HEK293 (cell line): ENCODE measurements around the gene SLC49A3.
A peak's percentile ranks its signal among the peaks of the same experiment; 100 is the strongest.

Experiments used
- CTCF ChIA-PET: fragments of 350-600 bp; formaldehyde crosslinking; extraction: SDS; loops from one replicate; lab custom pipeline; 2021; ENCODE audit warnings: antibody characterized with exemption; lab: Yijun Ruan, JAX
- POLR2A ChIA-PET: fragments of 300-600 bp; formaldehyde crosslinking; extraction: SDS; loops from one replicate; lab custom pipeline; 2020; ENCODE audit warnings: antibody characterized with exemption, inconsistent platforms; lab: Yijun Ruan, JAX
- H3K27ac ChIP-seq: fragments of 200-500 bp; sonication (Bioruptor generic); 2 replicates; pipeline ENCODE4 v1.5.1; 2014; ENCODE audit warnings: low read depth, low read length, control low read depth, inconsistent platforms; ENCODE audit errors: extremely low read depth
- H3K36me3 ChIP-seq, 2 experiments: fragments of 200-500 bp in 1 of 2; sonication (Bioruptor generic) in 1 of 2; 1 replicate in 1 of 2; 2 replicates in 1 of 2; pipeline ENCODE4 v1.5.1; 2014 to 2017; ENCODE audit warnings: inconsistent platforms in 2 of 2, low read length in 2 of 2; ENCODE audit not compliant: control insufficient read depth in 2 of 2, insufficient read depth in 1 of 2
- H3K4me1 ChIP-seq: fragments of 200-500 bp; sonication (Bioruptor generic); 2 replicates; pipeline ENCODE4 v1.5.1; 2014; ENCODE audit warnings: mild to moderate bottlenecking, low read length, inconsistent platforms; ENCODE audit not compliant: control insufficient read depth, insufficient read depth
- H3K4me3 ChIP-seq: 2 replicates; pipeline ENCODE4 v1.5.1; 2011; ENCODE audit warnings: low read depth, mild to moderate bottlenecking, control low read depth, low read length, moderate library complexity
- H3K9me3 ChIP-seq: fragments of 200-500 bp; sonication (Bioruptor generic); 2 replicates; pipeline ENCODE4 v1.5.1; 2014; ENCODE audit warnings: low read depth, low read length, inconsistent platforms; ENCODE audit not compliant: control insufficient read depth, insufficient read depth
- HOXA7 ChIP-seq: sonication (generic); formaldehyde crosslinking; IDR thresholded peaks from 2 replicates; pipeline ENCODE4 v1.8.1; 2022; ENCODE audit warnings: missing genetic modification reagents, borderline replicate concordance
- HOXC10 ChIP-seq: sonication (generic); formaldehyde crosslinking; IDR thresholded peaks from 2 replicates; pipeline ENCODE4 v1.8.1; 2023; ENCODE audit warnings: mild to moderate bottlenecking, missing genetic modification reagents
- SCRT1 ChIP-seq: fragments of 450-650 bp; formaldehyde crosslinking; IDR thresholded peaks from 2 replicates; pipeline ENCODE4 v1.5.1; 2016; ENCODE audit warnings: missing biosample characterization, missing genetic modification characterization, borderline replicate concordance
- TSHZ1 ChIP-seq: fragments of 450-650 bp; formaldehyde crosslinking; IDR thresholded peaks from 2 replicates; pipeline ENCODE4 v1.5.1; 2016; ENCODE audit warnings: missing biosample characterization, missing genetic modification characterization, borderline replicate concordance
- ZBTB11 ChIP-seq: fragments of 450-650 bp; formaldehyde crosslinking; conservative IDR thresholded peaks from 2 replicates; pipeline ENCODE4 v1.5.1; 2016; ENCODE audit warnings: low read depth, missing biosample characterization, missing genetic modification characterization
- ZBTB17 ChIP-seq: fragments of 450-650 bp; formaldehyde crosslinking; IDR thresholded peaks from 2 replicates; pipeline ENCODE4 v1.5.1; 2016; ENCODE audit warnings: missing biosample characterization, missing genetic modification characterization
- ZBTB44 ChIP-seq: fragments of 450-650 bp; IDR thresholded peaks from 2 replicates; pipeline ENCODE4 v1.5.1; 2018; ENCODE audit warnings: missing biosample characterization, mild to moderate bottlenecking, missing genetic modification characterization
- ZNF155 ChIP-seq: fragments of 450-650 bp; formaldehyde crosslinking; IDR thresholded peaks from 2 replicates; pipeline ENCODE4 v1.5.1; 2016; ENCODE audit warnings: missing biosample characterization, missing genetic modification characterization
- ZNF211 ChIP-seq: fragments of 450-650 bp; formaldehyde crosslinking; IDR thresholded peaks from 2 replicates; pipeline ENCODE4 v1.5.1; 2016; ENCODE audit warnings: low read depth, missing biosample characterization, missing genetic modification characterization
- ZNF24 ChIP-seq: fragments of 450-650 bp; formaldehyde crosslinking; IDR thresholded peaks from 2 replicates; pipeline ENCODE4 v1.5.1; 2016; ENCODE audit warnings: missing biosample characterization, missing genetic modification characterization
- ZNF391 ChIP-seq: fragments of 450-650 bp; formaldehyde crosslinking; IDR thresholded peaks from 2 replicates; pipeline ENCODE4 v1.5.1; 2016; ENCODE audit warnings: low read depth, missing biosample characterization, missing genetic modification characterization, borderline replicate concordance
- ZNF398 ChIP-seq: fragments of 450-650 bp; formaldehyde crosslinking; IDR thresholded peaks from 2 replicates; pipeline ENCODE4 v1.5.1; 2017; ENCODE audit warnings: missing biosample characterization, missing genetic modification characterization
- ZNF433 ChIP-seq: fragments of 450-650 bp; formaldehyde crosslinking; IDR thresholded peaks from 2 replicates; pipeline ENCODE4 v1.5.1; 2016; ENCODE audit warnings: missing biosample characterization, missing genetic modification characterization, low read depth
- ZNF473 ChIP-seq: fragments of 450-650 bp; formaldehyde crosslinking; IDR thresholded peaks from 2 replicates; pipeline ENCODE4 v1.5.1; 2017; ENCODE audit warnings: missing biosample characterization, missing genetic modification characterization
- ZNF560 ChIP-seq: fragments of 450-650 bp; formaldehyde crosslinking; IDR thresholded peaks from 2 replicates; pipeline ENCODE4 v1.5.1; 2017; ENCODE audit warnings: missing biosample characterization, missing genetic modification characterization, borderline replicate concordance
- ZNF623 ChIP-seq: fragments of 450-650 bp; formaldehyde crosslinking; IDR thresholded peaks from 2 replicates; pipeline ENCODE4 v1.5.1; 2016; ENCODE audit warnings: missing biosample characterization, missing genetic modification characterization
- ZNF645 ChIP-seq: fragments of 450-650 bp; formaldehyde crosslinking; IDR thresholded peaks from 2 replicates; pipeline ENCODE4; 2016; ENCODE audit warnings: missing biosample characterization, missing genetic modification characterization
- ZNF658 ChIP-seq: fragments of 450-650 bp; formaldehyde crosslinking; IDR thresholded peaks from 2 replicates; pipeline ENCODE4; 2016; ENCODE audit warnings: missing biosample characterization, missing genetic modification characterization
- ZNF660 ChIP-seq: fragments of 450-650 bp; IDR thresholded peaks from 2 replicates; pipeline ENCODE4 v1.5.1; 2018; ENCODE audit warnings: missing biosample characterization, mild to moderate bottlenecking, missing genetic modification characterization
- ZNF785 ChIP-seq: fragments of 450-650 bp; formaldehyde crosslinking; IDR thresholded peaks from 2 replicates; pipeline ENCODE4 v1.5.1; 2016; ENCODE audit warnings: missing biosample characterization, missing genetic modification characterization
- ZSCAN16 ChIP-seq: fragments of 450-650 bp; formaldehyde crosslinking; IDR thresholded peaks from 2 replicates; pipeline ENCODE4 v1.5.1; 2016; ENCODE audit warnings: missing biosample characterization, missing genetic modification characterization
- ZSCAN4 ChIP-seq: fragments of 450-650 bp; formaldehyde crosslinking; IDR thresholded peaks from 2 replicates; pipeline ENCODE4 v1.5.1; 2017; ENCODE audit warnings: missing biosample characterization, missing genetic modification characterization

Gene SLC49A3

GRCh38 chr4:710116-710515, 21.2 kb upstream of the SLC49A3 start (continued):
- TF ChIP-seq ZBTB44 (tag by site-specific recombination), result no peak
- TF ChIP-seq ZNF645 (tag by site-specific recombination), result no peak
- no peak for TF ChIP-seq ZNF211
- no peak for TF ChIP-seq ZNF433

- Histone ChIP-seq H3K4me3 (no peak overlapping the region), H3K36me3 (peaks cover 0 to 38% of the 10 kb centered on the region in 2 experiments; a peak in 1 of 3 replicates), H3K27ac (no peak overlapping the region), H3K9me3 (no peaks in the 10 kb centered on the region), H3K4me1 (no peaks in the 10 kb centered on the region)
- ChIA-PET POLR2A (no interaction called here), CTCF (interaction anchor here (1.5 kb wide), 1 partner anchor 25 kb away, joined by 4 read pairs; no protein-coding TSS in a partner anchor)
- TF ChIP-seq ZBTB17 (tag by site-specific recombination), result 0 out of 2 replicates have a peak, but pooled peaks have one; percentile 14
- TF ChIP-seq ZNF785 (tag by site-specific recombination), result no peak
- TF ChIP-seq ZNF24 (tag by site-specific recombination), result peak; percentile 41; the same call in 1 of the 2 replicates
- TF ChIP-seq, all 188 proteins: peak for 2
These were observed 20.4 kb upstream of the SLC49A3 start for GRCh38 chr4:709348-709747.

- Histone ChIP-seq H3K4me1 (no peaks in the 10 kb centered on the region), H3K36me3 (peaks cover 0 to 32% of the 10 kb centered on the region in 2 experiments; a peak in 1 of 3 replicates), H3K9me3 (no peaks in the 10 kb centered on the region), H3K4me3 (no peak overlapping the region), H3K27ac (no peak overlapping the region)
- CTCF ChIA-PET, result no interaction called here
- POLR2A ChIA-PET, result no interaction called here
- TF ChIP-seq TSHZ1 (tag by site-specific recombination) (no peak), ZSCAN16 (tag by site-specific recombination) (no peak), SCRT1 (tag by site-specific recombination) (no peak), ZSCAN4 (tag by site-specific recombination) (no peak), ZBTB11 (no peak), ZNF398 (tag by site-specific recombination) (no peak), ZNF623 (tag by site-specific recombination) (no peak), ZNF473 (tag by site-specific recombination) (no peak), HOXA7 (CRISPR knock-in tag) (no peak), ZNF560 (tag by site-specific recombination) (no peak), ZNF660 (tag by site-specific recombination) (no peak), ZNF391 (tag by site-specific recombination) (no peak), HOXC10 (CRISPR knock-in tag) (no peak), ZNF155 (no peak), ZNF658 (no peak)
These were observed 19.6 kb upstream of the SLC49A3 start for GRCh38 chr4:708631-708933.
